NCI-H69 (cell line): Measurements from ENCODE around the gene TAF1D.
"Not testable (repeated sequence)": the region's sequence is repeated elsewhere in the genome, so short reads cannot be mapped to it uniquely, and the experiment has no call there.

Experiments
- DNase-seq: peaks from one replicate; lab custom pipeline; 2025; lab: John Stamatoyannopoulos, UW

Gene TAF1D, protein sequence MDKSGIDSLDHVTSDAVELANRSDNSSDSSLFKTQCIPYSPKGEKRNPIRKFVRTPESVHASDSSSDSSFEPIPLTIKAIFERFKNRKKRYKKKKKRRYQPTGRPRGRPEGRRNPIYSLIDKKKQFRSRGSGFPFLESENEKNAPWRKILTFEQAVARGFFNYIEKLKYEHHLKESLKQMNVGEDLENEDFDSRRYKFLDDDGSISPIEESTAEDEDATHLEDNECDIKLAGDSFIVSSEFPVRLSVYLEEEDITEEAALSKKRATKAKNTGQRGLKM

DNA sequence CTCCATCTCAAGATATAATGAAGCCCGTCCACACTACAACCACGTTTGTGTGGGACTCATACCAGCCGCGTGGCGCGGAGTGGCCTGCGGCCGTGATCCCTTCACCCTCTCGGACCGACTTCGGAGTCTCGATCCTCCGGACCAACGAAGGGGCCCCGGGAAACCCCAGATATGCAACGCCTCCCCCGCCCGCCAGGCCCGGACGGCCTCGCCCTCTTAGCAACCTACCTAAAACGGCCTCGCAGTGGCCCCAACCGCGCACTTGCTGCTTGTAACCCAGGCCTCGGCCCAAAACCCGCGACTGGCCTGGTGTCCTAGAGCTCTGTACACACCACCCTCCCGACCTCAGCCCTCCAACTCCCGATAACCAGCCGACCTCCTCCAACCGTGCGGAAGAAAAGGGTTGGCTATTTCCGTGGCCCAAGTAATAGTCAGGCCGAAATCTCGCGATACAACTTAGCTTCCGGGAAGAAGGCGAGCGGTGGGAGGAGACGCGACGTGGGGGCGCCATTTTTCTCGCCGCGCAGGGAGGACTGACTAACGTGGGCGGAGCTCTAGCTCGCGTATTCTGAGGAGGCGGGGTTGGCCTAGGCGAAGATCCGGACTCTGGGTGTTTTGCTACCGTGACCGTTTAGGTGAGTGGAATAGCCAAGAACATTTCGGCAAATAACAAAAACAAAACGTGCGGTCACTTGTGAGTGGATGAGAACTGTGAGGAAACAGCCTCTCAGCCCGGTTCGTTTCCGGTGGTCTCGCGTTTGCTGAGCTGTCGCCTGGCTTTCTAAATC is at the start of gene TAF1D, which contains the start of gene C11orf54:
TSS of gene TAF1D (minus strand) at position 402 of the 788 bp plus-strand sequence. CDS start 2,191 bp downstream, outside the sequence.
TSS of gene C11orf54 (plus strand) at position 579 of the 788 bp plus-strand sequence. CDS start 5,722 bp downstream, outside the sequence.
- DNase-seq: peak; percentile 100

DNA sequence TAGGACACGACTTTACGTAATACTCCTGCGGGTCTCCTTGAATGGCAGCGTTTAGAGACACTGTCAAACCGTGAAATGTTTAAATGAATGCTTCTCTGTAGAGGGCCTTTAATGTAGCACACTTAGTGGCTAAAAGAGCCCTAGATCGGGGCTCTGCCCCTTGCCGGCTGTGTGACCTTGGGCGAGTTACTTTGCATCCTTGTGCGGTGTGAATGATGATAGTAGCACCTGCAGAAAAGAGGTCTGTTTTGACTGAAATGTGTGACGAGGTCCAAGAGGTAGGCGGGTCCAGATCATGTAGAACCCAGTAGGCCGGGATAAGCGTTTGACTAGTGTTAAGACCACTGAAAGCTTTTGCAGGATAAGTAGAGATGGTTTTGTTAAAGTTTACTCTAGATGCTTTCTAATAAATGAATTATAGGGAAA is 43.7 kb upstream of the TAF1D start:
- DNase-seq: peak; percentile 55

DNA sequence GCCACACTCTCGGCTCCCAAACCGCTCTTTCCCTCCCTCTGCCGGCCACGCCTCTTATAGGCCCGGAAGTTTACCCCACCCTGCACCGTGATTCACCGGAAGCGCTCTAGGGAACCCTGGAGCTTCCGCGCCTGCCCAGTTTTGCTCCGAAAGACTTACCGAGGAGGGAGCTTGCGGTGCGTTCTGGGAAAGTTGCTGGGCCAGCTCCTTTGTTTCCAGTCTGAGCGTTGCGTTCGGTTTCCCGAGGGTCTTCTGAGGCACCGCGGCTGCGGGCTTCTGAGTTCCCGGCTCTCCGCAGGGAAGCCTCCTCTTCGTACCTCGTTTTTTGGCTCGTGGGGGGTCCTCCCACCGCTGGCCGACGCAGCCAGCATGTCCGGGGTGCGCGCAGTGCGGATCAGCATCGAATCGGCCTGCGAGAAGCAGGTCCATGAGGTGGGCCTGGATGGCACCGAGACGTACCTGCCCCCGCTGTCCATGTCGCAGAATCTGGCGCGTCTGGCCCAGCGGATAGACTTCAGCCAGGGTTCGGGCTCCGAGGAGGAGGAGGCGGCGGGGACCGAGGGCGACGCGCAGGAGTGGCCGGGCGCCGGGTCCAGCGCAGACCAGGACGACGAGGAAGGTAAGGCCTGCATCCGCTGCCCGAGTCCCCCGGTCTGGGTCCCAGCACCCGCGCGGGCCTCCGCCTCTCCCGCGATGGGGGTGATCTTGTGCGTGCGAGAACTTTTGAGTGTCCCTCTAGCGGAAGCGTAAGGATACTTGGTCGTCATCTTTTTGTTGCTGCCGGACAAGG is 43.0 kb upstream of the TAF1D start, which contains the start of gene MED17:
TSS of gene MED17 (plus strand) at position 138 of the 790 bp plus-strand sequence. CDS start at position 370, 232 bp downstream.
- DNase-seq: peak; percentile 98

DNA sequence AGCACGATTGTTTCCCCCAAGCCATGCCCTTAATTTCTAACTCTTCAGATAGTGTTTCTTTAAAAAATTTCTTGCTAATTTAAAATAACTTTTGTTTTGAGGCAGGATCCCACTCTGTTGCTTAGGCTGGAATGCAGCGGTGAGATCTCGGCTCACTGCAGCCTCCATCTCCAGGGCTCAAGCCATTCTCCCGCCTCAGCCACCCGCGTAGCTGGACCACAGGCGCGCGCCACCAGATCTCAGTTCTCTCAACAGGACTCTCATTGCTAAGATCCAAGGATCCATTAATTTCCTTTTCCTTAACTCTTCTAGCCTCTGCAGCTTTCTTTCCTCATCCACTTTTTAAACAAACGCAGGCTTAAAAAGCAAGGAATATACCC is 42.5 kb upstream of the TAF1D start:
- peak; percentile 86 for DNase-seq

DNA sequence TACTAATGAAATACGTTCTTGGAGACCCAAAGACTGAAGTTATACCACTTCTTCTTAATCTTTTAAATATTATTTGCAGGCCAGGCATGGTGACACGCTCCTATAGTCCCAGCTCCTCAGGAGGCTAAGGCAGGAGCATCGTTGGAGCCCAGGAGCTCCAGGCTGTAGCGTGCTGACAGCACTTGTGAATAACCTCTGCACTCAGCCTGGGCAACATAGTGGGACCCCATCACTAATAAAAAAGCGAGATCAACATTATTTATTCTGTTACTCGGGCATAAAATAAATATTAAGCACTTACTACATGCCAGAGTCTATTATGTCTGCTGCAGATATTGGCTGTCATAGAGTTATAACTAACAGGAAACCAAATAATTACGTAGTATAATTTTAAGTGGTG is 42.1 kb upstream of the TAF1D start:
- peak; percentile 24 for DNase-seq

DNA sequence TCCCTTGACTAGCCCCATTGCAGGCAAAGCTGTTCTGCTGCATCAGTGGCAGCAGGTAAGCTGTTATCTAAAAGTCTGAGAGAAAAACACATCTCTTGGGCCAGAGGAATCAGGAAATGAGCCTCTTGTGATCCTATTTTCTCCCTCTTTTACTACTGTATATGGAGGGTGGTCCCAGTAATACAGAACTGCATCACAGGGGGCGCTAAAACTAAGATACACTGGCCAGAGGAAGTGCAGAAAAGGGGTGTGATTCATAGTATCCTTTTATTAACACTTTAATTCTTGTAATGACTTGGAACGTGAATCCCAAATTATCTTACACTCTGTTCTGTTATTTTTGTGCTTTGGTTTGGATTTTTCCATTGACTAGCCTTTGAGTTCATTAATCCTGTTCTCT is 34.0 kb upstream of the TAF1D start:
- DNase-seq: peak; percentile 42

DNA sequence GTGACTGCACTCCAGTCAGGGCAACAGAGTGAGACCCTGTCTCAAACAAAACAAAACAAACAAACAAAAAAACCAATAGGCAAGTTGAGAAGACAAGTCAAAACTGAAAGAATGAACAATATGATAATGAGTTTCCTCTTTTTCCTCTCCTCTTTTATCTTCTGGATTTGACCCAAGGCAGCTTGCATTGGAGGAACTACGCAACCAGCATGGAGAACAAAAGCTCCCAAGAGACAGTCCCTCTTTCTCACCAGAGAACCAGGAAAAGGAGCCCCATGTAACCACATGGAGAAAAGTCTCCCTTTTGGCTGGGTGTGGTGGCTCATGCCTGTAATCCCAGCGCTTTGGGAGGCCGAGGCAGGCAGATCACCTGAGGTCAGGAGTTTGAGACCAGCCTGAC is 33.3 kb upstream of the TAF1D start:
- DNase-seq: not testable (repeated sequence)

DNA sequence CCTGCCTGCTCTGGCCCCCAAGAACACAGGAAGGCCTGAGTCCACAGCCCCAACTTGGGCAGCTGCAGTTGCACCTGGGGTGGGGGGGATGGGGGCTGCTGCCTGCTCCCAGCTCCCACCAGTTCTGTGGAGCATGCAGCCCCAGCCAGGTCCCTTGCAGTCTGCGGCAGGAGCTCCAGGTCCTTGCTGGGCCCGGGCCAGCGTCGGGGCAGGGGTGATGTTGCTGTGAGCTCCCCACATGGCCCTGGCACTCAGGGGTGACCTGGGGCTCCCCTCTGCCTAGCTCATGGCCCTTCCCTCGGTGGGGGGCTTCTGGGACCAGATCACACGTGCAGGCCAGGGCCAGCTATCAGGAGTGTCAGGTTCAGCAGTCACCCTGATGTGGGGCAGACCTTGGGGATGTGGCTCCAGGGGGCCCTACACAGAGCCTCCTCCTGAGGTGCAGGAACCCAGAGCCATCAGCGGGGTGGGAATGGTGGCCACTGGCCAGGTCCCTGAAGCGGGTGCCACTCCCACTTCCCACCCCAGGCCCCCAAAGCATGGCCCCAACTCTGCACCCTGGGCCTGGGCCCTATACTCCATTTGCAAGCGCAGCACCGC is 32.4 kb upstream of the TAF1D start:
- no peak for DNase-seq

DNA sequence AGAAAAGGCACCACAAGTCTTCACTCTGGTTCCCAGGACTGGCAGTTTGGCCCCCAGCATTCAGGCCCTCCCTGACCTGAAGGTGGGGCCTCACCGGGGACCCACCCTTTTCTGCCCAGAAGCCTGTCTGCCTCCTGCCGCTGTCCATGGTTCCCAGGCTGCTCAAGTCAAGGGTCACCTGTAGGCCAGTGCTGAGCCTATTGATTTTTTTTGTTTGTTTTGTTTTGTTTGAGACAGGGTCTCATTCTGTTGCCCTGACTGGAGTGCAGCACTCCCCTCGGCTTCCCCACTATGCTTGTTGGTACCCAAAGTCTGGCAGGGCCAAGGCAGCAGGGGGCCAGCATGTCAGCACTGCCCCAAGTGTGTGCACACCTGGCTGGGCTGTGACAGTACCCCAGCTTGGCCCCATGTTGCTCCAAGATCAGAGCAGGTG is 31.8 kb upstream of the TAF1D start:
- no peak for DNase-seq

DNA sequence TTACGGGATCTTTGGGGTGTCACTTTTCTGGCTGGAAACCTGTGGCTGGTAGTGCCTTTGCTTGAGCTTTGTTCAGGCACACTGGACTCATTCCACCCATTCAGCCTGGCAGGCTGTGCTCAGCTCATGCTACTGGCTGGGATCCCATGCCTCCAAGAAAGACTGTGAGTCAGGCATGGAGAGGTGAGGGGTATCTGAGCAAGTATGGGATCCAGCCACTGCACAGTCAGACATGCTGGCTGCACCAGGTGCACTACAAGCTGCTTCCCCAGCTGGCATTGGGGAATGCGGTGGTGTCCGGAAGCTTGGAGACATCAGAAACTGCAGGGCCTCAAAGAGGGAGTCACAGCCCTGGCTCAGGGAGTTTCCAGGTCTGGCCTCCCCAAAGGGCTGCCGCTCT is 30.8 kb upstream of the TAF1D start:
- no peak for DNase-seq

DNA sequence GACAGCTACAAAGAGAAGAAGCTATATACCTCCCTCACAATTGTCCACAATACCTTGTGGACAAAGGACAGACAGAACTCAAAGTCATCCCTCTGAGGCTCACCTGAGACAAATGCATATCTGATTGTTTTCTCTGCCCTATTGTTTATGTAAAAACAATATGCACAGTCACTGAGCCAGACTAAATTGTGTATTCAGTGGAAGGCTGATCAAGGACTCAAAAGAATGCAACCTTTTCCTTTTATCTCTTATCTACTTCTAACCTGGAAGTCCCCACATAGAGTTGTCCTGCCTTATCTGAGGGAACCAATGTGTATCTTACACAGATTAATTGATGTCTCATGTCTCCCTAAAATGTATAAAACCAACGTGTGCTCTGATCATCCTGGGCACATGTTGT is 28.9 kb upstream of the TAF1D start:
- DNase-seq: no peak

DNA sequence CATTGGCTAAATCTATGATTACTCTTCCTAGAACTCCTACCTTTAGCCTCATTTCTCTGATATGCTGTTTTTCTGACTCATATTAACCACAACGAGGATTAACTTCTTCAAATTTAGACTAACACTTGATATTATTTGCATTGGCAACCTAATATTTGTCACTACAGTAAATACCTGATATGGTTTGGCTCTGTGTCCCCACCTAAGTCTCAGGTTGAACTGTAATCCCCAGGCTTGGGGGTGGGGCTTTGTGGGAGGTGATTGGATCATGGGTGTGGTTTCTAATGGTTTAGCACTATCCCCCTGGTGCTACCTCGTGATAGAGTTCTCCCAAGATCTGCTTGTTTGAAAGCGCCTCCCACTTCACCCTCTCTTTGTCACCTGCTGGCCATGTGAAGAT is 25.7 kb upstream of the TAF1D start:
- no peak for DNase-seq

DNA sequence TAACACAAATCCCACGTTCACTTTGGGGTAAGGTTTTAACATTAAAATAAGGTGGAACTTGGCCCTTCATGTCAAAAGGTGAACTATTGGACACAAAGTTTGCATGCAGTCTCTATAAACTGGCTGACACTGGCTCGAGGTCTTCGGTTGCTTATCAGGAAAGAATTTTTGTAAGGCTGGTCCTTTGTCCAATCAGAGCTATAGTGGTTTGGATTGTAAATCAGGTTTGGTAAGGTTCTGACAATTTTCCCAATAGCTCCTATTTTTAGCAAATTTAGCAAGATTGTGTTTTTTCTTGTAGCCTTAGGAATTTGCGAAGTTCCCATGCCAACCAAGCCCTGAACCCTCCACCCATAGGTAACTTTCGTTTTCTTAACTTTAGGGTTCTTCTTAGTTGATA is 25.2 kb upstream of the TAF1D start:
- DNase-seq: no peak

DNA sequence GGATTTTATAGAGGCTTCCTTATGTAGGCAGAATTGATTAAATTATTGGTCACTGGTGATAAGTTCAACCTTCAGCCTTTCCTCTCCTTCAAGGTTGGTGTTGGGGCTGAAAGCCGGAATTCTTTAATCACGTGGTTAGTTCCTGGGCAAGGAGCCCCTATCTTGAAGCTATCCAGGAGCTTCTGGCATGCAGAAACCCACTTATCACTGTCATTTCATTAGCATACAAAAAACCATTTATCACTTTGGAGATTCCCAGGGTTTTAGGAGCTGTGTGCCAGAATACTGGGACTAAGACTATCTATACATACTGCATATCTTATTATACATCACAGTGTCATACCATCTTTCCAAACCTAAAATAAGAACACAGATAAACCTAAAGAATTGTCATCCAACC is 24.3 kb upstream of the TAF1D start:
- DNase-seq: no peak

DNA sequence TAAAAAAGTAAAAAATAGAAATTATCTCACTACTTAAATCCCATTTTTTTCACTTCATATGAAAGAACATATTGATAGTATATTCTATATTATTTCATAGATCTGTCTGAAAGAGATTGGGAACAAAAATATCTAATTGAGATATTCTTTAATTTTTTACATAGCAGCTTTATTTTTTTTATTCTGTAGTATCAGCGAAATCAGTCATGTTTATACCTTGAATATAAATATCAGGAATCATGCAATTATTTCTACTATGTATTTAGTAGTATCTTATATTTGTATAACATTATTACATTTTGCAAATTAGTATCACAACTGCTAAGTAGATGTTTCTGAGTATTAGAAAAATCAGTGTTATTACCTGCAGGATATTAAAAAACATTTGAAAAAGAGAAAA is 20.6 kb upstream of the TAF1D start:
- DNase-seq: no peak

DNA sequence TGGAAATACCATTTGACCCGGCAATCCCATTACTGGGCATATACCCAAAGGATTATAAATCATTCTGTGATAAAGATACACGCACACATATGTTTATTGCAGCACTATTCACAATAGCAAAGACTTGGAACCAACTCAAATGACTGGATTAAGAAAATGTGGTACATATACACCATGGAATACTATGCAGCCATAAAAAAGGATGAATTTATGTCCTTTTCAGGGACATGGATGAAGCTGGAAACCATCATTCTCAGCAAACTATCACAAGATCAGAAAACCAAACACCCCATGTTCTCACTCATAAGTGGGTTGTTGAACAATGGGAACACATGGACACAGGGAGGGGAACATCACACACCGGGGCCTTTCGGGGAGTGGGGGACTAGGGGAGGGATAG is 17.8 kb upstream of the TAF1D start:
- not testable (repeated sequence) for DNase-seq

DNA sequence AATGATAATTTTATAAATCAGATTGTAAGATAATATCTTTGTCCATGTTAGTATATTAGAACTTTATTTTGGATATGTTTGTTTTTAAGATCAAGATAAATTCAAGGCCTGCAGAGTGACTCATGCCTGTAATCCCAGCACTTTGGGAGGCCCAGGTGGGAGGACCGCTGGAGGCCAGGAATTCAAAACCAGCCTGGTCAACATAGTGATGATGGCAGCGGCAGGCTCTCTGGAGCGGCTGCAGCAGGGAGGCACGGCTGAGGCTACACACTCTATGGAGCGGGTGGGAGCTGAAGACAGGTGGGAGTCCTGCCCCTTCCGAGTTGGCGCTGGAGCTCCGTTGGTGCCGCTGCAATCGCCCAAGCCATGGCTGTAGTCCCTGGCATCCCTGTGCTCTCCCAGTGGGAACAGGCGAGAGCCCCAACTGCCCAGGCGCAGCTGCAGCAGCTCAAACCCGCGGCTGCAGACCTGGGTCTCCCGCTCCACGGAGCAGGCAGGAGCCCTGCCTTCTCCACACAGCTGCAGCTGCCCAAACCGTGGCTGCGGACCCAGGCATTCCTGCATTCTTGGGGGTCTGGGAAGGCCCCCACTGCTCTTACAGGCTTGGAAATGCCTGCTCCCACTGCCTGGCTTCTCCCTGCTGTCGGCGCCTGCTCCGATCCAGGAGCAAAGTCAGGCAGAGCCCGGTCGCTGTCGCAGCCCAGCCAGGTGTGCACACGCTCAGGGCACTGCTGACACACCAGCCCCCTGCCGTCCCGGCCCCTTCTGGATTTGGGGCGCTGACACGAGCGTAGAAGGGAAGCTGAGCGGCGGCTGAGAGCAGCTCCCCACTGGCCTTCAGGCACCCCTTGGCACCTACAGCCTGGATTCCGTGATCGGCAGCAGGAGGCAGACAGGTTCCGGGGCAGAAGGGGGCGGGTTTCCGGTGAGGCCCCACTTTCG is 16.9 kb upstream of the TAF1D start:
- DNase-seq: no peak

DNA sequence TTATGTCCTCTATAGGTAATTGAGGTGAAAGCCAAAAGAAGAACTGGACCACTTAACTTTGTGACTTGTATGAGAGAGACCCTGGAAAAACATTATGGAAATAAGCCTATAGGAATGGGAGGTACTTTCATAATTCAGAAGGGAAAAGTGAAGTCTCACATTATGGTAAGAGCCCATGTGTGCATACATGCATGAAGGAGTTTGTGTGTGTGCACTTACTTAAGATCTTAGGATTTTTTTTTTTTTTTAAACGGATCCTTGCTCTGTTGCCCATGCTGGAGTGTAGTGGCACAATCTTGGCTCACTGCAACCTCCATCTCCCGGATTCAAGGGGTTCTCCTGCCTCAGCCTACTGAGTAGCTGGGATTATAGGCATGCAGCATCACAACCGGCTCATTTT is 16.0 kb upstream of the TAF1D start:
- DNase-seq: no peak

DNA sequence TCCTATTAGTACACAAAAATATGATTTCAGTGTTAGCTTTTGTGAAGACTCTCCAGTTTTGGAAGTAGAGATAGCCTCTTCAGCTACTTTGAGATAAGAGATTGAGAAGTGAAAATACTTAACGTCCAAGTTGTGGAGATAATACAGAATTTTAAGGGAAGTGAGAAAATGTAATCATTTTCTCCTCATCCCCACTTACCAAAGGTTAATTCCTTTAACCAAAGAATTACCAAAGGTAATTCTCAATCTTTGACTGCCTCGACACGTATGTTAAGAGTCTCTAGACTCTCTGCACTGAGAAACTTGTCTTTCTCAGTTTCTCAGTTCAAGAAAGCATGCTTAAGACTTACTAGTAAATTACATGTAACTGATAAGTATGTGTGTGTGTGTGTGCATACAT is 15.5 kb upstream of the TAF1D start:
- DNase-seq: no peak

DNA sequence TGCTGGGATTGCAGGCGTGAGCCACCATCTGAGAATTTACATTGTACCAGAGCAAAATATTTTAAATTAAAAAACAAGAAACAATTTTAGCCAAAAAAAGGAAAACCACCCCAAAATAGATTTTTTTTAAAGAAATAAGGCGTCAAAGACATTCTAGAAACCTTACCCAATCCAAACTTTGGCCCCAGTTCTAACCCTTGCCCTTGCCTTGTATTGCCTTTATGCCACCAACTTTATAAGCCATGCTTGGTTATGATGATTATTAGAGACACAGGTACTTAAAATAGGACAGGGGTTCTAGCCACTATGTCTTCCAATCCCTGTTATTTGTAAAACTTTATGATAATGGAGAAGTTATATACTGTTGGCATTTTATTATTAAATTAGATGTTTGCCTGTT is 11.9 kb upstream of the TAF1D start:
- DNase-seq: no peak

DNA sequence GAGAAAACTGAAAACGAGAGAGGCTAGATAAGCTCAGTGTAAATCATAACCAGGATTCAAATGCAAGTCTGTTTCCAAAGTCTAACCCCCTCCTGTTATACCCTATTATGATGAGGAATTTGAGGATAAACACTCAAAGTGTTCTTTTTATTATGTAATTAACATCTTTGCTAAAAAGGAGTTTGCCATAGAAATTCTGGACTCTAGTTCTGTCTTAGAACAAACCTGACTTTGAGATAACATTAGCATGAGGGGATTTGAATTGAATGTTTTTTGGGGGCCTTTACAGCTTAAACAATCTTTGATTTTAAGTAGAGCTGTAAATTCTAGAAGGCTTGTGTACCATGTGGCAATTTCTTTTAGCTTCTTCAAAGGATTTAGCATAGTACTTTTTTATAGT is 9.7 kb upstream of the TAF1D start:
- DNase-seq: no peak
